GM12878 (cell line): ENCODE data around the gene GALNT17.

ENCODE experiments used
- CTCF ChIP-seq, 3 experiments: IDR thresholded peaks in 2 of 3; conservative IDR thresholded peaks in 1 of 3; 2 replicates each; pipeline ENCODE4 v1.5.1; 2011; ENCODE audit warnings: low read depth in 3 of 3, low read length in 3 of 3, mild to moderate bottlenecking in 3 of 3, control low read depth in 2 of 3, moderate library complexity in 2 of 3, inconsistent platforms in 1 of 3, mixed read lengths in 1 of 3; ENCODE audit not compliant: control insufficient read depth in 2 of 3, insufficient read depth in 1 of 3; ENCODE audit errors: extremely low read depth in 1 of 3
- EP300 ChIP-seq, 2 experiments: fragments of 150-350 bp in 1 of 2; IDR thresholded peaks; 2 replicates each; pipeline ENCODE4 v1.6.1; 2011 to 2012; ENCODE audit warnings: low read depth in 2 of 2, low read length in 2 of 2, borderline replicate concordance in 1 of 2, improper control_type of control experiment in 1 of 2, inconsistent platforms in 1 of 2; ENCODE audit not compliant: control insufficient read depth in 1 of 2
- EZH2 ChIP-seq: IDR thresholded peaks from 2 replicates; pipeline ENCODE4 v1.6.1; 2012; ENCODE audit warnings: low read depth, mild to moderate bottlenecking, control low read depth, inconsistent platforms, low read length, borderline replicate concordance; ENCODE audit not compliant: control insufficient read depth
- HCFC1 ChIP-seq: fragments of 150-350 bp; IDR thresholded peaks from 2 replicates; pipeline ENCODE4 v1.6.1; 2014; ENCODE audit warnings: low read length
- HDAC2 ChIP-seq: fragments of 200-600 bp; sonication (generic); IDR thresholded peaks from 2 replicates; pipeline ENCODE4 v1.6.1; 2017
- MXI1 ChIP-seq: fragments of 150-350 bp; IDR thresholded peaks from 2 replicates; pipeline ENCODE4 v1.6.1; 2011; ENCODE audit warnings: low read depth, mild to moderate bottlenecking, inconsistent platforms, low read length, improper control_type of control experiment
- NFYB ChIP-seq: IDR thresholded peaks from 2 replicates; pipeline ENCODE4 v1.6.1; 2011; ENCODE audit warnings: low read depth, mild to moderate bottlenecking, low read length, improper control_type of control experiment, moderate library complexity; ENCODE audit not compliant: insufficient read depth
- NR2C2 ChIP-seq: IDR thresholded peaks from 2 replicates; pipeline ENCODE4 v1.6.1; 2011; ENCODE audit warnings: borderline replicate concordance, low read depth; ENCODE audit not compliant: control insufficient read depth, insufficient read length
- RFX5 ChIP-seq: IDR thresholded peaks from 2 replicates; pipeline ENCODE4 v1.6.1; 2011; ENCODE audit warnings: low read depth, low read length, improper control_type of control experiment
- WRNIP1 ChIP-seq: IDR thresholded peaks from 2 replicates; pipeline ENCODE4 v1.6.1; 2011; ENCODE audit warnings: low read depth, low read length, improper control_type of control experiment, borderline replicate concordance
- ZBTB11 ChIP-seq: fragments of 450-650 bp; formaldehyde crosslinking; IDR thresholded peaks from 2 replicates; pipeline ENCODE4 v1.5.0; 2022; ENCODE audit warnings: mild to moderate bottlenecking, missing genetic modification characterization
- ZZZ3 ChIP-seq: IDR thresholded peaks from 2 replicates; pipeline ENCODE4 v1.6.1; 2011; ENCODE audit warnings: low read depth; ENCODE audit not compliant: control insufficient read depth, insufficient read length
- TF ChIP-seq, protein P1 (sequence below): IDR thresholded peaks from 2 replicates; pipeline ENCODE4 v1.6.1; 2012; ENCODE audit warnings: mild to moderate bottlenecking, low read depth, low read length
- TF ChIP-seq, protein P2 (sequence below): fragments of 450-650 bp; IDR thresholded peaks from 2 replicates; pipeline ENCODE4 v1.6.1; 2017; ENCODE audit warnings: mild to moderate bottlenecking

DNA sequence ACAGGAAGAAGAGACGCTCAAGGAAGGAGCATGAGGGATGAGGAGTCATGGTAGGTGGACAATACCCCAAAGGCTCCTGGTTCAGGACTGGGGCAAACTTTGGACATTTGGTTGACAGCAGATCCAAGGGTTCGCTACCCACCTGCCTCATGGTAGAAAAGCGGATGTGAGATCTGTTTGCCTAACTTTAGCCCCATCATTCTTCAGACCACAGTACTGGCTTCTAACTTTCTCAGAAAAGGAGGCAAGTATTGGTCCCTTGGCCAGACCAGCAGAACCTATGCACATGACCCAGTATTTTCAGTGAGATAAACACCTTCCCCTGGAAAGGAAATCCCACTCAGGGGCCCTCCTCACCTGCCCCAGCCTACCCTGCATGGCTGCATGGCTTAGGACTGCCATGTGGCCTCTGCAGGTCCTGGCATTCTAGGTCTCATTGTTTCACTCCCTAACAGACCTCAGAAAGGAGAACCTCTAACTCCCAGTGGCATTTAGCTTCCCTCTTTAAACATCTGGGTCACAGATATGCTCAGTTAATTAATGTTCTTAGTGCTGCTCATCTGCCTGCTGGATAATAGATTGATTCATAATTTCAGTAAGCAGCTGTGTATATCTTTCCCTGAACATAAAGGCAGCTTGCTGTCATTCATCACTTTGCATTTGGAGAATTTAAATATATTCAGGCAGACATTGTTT, 574.1 kb downstream of the GALNT17 start:
- TF ChIP-seq MXI1, result no peak
- TF ChIP-seq NR2C2, result no peak
- TF ChIP-seq EP300 (IDR thresholded peaks at IDR 0.05; ENCODE audit: borderline replicate concordance in 1 of 2, control insufficient read depth in 1 of 2, low read depth in 2 of 2, low read length in 2 of 2), result no peak
- no peak for TF ChIP-seq HDAC2
- TF ChIP-seq, protein P1, sequence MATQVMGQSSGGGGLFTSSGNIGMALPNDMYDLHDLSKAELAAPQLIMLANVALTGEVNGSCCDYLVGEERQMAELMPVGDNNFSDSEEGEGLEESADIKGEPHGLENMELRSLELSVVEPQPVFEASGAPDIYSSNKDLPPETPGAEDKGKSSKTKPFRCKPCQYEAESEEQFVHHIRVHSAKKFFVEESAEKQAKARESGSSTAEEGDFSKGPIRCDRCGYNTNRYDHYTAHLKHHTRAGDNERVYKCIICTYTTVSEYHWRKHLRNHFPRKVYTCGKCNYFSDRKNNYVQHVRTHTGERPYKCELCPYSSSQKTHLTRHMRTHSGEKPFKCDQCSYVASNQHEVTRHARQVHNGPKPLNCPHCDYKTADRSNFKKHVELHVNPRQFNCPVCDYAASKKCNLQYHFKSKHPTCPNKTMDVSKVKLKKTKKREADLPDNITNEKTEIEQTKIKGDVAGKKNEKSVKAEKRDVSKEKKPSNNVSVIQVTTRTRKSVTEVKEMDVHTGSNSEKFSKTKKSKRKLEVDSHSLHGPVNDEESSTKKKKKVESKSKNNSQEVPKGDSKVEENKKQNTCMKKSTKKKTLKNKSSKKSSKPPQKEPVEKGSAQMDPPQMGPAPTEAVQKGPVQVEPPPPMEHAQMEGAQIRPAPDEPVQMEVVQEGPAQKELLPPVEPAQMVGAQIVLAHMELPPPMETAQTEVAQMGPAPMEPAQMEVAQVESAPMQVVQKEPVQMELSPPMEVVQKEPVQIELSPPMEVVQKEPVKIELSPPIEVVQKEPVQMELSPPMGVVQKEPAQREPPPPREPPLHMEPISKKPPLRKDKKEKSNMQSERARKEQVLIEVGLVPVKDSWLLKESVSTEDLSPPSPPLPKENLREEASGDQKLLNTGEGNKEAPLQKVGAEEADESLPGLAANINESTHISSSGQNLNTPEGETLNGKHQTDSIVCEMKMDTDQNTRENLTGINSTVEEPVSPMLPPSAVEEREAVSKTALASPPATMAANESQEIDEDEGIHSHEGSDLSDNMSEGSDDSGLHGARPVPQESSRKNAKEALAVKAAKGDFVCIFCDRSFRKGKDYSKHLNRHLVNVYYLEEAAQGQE, result no peak
- TF ChIP-seq CTCF (IDR thresholded peaks at IDR 0.05 in 2 of 3, conservative IDR thresholded peaks at IDR 0.05 in 1 of 3; ENCODE audit: control insufficient read depth in 2 of 3, extremely low read depth in 1 of 3, insufficient read depth in 1 of 3, low read depth in 3 of 3, low read length in 3 of 3), result no peak
- TF ChIP-seq WRNIP1, result no peak
- TF ChIP-seq RFX5, result no peak
- no peak for TF ChIP-seq EZH2
- TF ChIP-seq NFYB, result no peak
- no peak for TF ChIP-seq ZBTB11 (CRISPR knock-in tag)
- no peak for TF ChIP-seq ZZZ3
- TF ChIP-seq, protein P2, sequence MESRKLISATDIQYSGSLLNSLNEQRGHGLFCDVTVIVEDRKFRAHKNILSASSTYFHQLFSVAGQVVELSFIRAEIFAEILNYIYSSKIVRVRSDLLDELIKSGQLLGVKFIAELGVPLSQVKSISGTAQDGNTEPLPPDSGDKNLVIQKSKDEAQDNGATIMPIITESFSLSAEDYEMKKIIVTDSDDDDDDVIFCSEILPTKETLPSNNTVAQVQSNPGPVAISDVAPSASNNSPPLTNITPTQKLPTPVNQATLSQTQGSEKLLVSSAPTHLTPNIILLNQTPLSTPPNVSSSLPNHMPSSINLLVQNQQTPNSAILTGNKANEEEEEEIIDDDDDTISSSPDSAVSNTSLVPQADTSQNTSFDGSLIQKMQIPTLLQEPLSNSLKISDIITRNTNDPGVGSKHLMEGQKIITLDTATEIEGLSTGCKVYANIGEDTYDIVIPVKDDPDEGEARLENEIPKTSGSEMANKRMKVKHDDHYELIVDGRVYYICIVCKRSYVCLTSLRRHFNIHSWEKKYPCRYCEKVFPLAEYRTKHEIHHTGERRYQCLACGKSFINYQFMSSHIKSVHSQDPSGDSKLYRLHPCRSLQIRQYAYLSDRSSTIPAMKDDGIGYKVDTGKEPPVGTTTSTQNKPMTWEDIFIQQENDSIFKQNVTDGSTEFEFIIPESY, result no peak
- no peak for TF ChIP-seq HCFC1
